K562 (cell line): ENCODE data around the gene THEM5. TPM values are rescaled to one million over a fixed set of nuclear protein-coding genes. Genes with fewer than 3 reads are reported as not detected.

Experiments
- ATAC-seq: fragments of 200-7000 bp; cut with Tn5 transposase; 3 replicates; pipeline ENCODE4 v1.9.1; 2020; ENCODE audit warnings: moderate library complexity
- BruUV-seq: library from RNA; stranded (reverse); fragments of 400-500 nt; replicated peaks from 2 replicates; lab custom pipeline; 2021; lab: Mats Ljungman, UMichigan
- CTCF ChIA-PET: fragments of 300-600 bp; formaldehyde crosslinking; extraction: SDS; loops from one replicate; lab custom pipeline; 2021; ENCODE audit warnings: low intra/inter-chr PET ratio; lab: Yijun Ruan, JAX
- POLR2A ChIA-PET: fragments of 300-600, 350-650 bp; sonication (Branson Sonifier 250); formaldehyde crosslinking; extraction: SDS; loops from one replicate; lab custom pipeline; 2021; ENCODE audit warnings: antibody characterized with exemption, inconsistent platforms; lab: Yijun Ruan, JAX
- DNase-seq, 4 experiments: peaks; one replicate each; pipeline versions ENCODE4 v3.0.0 to v3.0.0-alpha.2; 2011 to 2018; ENCODE audit warnings: low spot score in 3 of 4, mixed read lengths in 3 of 4; ENCODE audit errors: extremely low read depth in 1 of 4
- FAIRE-seq: peaks from 2 replicates; lab custom pipeline; 2011; peaks lifted over from hg19 to GRCh38; lab: Jason Lieb, UNC
- H2AFZ ChIP-seq: 2 replicates; pipeline ENCODE4 v1.6.0; 2011; ENCODE audit warnings: low read depth, low read length, control low read depth, inconsistent platforms
- H3K27ac ChIP-seq: fragments of 200-600 bp; 3 replicates; pipeline ENCODE4 v1.8.0; 2011; ENCODE audit warnings: low read depth, mild to moderate bottlenecking, control low read depth, inconsistent platforms, low read length, moderate library complexity, mixed read lengths; ENCODE audit errors: extremely low read depth
- H3K27me3 ChIP-seq, 2 experiments: fragments of 300-600 bp in 1 of 2; 2 replicates in 1 of 2; 3 replicates in 1 of 2; pipeline versions ENCODE4 v1.6.0 to v1.8.0; 2011; ENCODE audit warnings: inconsistent platforms in 2 of 2, low read length in 2 of 2, mild to moderate bottlenecking in 1 of 2, mixed read lengths in 1 of 2, moderate library complexity in 1 of 2; ENCODE audit not compliant: control insufficient read depth in 2 of 2, insufficient read depth in 2 of 2
- H3K36me3 ChIP-seq: fragments of 300-600 bp; 3 replicates; pipeline ENCODE4 v1.8.0; 2011; ENCODE audit warnings: mild to moderate bottlenecking, low read length, inconsistent platforms; ENCODE audit not compliant: control insufficient read depth, insufficient read depth
- H3K4me1 ChIP-seq, 2 experiments: fragments of 200-600 bp in 1 of 2; replicated peaks in 1 of 2; 2 replicates in 1 of 2; 3 replicates in 1 of 2; pipeline versions ENCODE4 v1.5.1 to v1.8.0; 2011; ENCODE audit warnings: inconsistent platforms in 2 of 2, low read length in 2 of 2, mild to moderate bottlenecking in 1 of 2, mixed read lengths in 1 of 2, moderate library complexity in 1 of 2; ENCODE audit not compliant: control insufficient read depth in 2 of 2, insufficient read depth in 2 of 2
- H3K4me2 ChIP-seq: 2 replicates; pipeline ENCODE4 v1.6.1; 2011; ENCODE audit warnings: low read length, control low read depth, inconsistent platforms, mixed read lengths; ENCODE audit not compliant: insufficient read depth
- H3K4me3 ChIP-seq: fragments of 200-600 bp; sonication (generic), shearing (Covaris generic); 2 replicates; pipeline ENCODE4 v1.5.1; 2016; ENCODE audit warnings: control low read depth, inconsistent platforms
- H3K79me2 ChIP-seq: fragments of 200-600 bp; 3 replicates; pipeline ENCODE4 v1.8.0; 2011; ENCODE audit warnings: low read length, inconsistent platforms; ENCODE audit not compliant: control insufficient read depth, insufficient read depth
- H3K9ac ChIP-seq, 2 experiments: 2 replicates each; pipeline versions ENCODE4 v1.6.0 to v1.6.1; 2011; ENCODE audit warnings: low read depth in 2 of 2, low read length in 2 of 2, control low read depth in 1 of 2, inconsistent platforms in 1 of 2, mild to moderate bottlenecking in 1 of 2, mixed read lengths in 1 of 2; ENCODE audit not compliant: insufficient read depth in 1 of 2
- H3K9me1 ChIP-seq: one replicate; pipeline ENCODE4 v1.6.0; 2011; ENCODE audit warnings: inconsistent platforms, mild to moderate bottlenecking, low read length, moderate library complexity; ENCODE audit not compliant: control insufficient read depth, insufficient read depth
- H3K9me3 ChIP-seq: replicated peaks from 2 replicates; pipeline ENCODE4 v1.5.1; 2011; ENCODE audit warnings: low read depth, low read length, inconsistent platforms; ENCODE audit not compliant: control insufficient read depth, insufficient read depth
- H4K20me1 ChIP-seq: replicated peaks from 2 replicates; pipeline ENCODE4 v1.6.1; 2011; ENCODE audit warnings: low read length, inconsistent platforms, mixed read lengths; ENCODE audit not compliant: control insufficient read depth, insufficient read depth
- CTBP1 ChIP-seq: fragments of 450-650 bp; IDR thresholded peaks from 2 replicates; pipeline ENCODE4 v1.6.1; 2016; ENCODE audit warnings: borderline replicate concordance
- FOXK2 ChIP-seq, 2 experiments: fragments of 450-650 bp; IDR thresholded peaks in 1 of 2; conservative IDR thresholded peaks in 1 of 2; 2 replicates each; pipeline ENCODE4 v1.6.1; 2016; ENCODE audit warnings: low read depth in 2 of 2, mild to moderate bottlenecking in 1 of 2
- MAFF ChIP-seq: IDR thresholded peaks from 2 replicates; pipeline ENCODE4 v1.6.1; 2012; ENCODE audit warnings: low read length, improper control_type of control experiment
- MAFG ChIP-seq: fragments of 450-650 bp; conservative IDR thresholded peaks from 2 replicates; pipeline ENCODE4 v1.6.1; 2016; ENCODE audit warnings: missing genetic modification characterization, missing compliant biosample characterization
- MEIS2 ChIP-seq: fragments of 450-650 bp; IDR thresholded peaks from 2 replicates; pipeline ENCODE4 v1.6.1; 2014; ENCODE audit warnings: mild to moderate bottlenecking; ENCODE audit not compliant: partially characterized antibody
- NFE2 ChIP-seq: IDR thresholded peaks from 2 replicates; pipeline ENCODE4 v1.6.1; 2014; ENCODE audit warnings: antibody characterized with exemption, low read depth
- ZBTB17 ChIP-seq: fragments of 450-650 bp; formaldehyde crosslinking; IDR thresholded peaks from 2 replicates; pipeline ENCODE4 v1.4.0; 2020; ENCODE audit warnings: mild to moderate bottlenecking
- ZNF316 ChIP-seq: fragments of 450-650 bp; IDR thresholded peaks from 2 replicates; pipeline ENCODE4 v1.6.1; 2016
- WGBS: fragments of 100-300 bp; shearing (Covaris generic); methylation state at CpG from one replicate; pipeline ENCODE4 v1.1.6; 2016; ENCODE audit warnings: low coverage, mixed read lengths; ENCODE audit not compliant: insufficient coverage; ENCODE audit errors: missing lambda C conversion rate; 5-methylcytosine and 5-hydroxymethylcytosine counted together
- in situ Hi-C: fragments of 300-500 bp; cut with MboI; formaldehyde crosslinking; loops from 4 replicates; pipeline ENCODE4 v1.15.0; 2018; ENCODE audit warnings: inconsistent platforms, mixed read lengths
- intact Hi-C: fragments of 100-400 bp; cut with micrococcal nuclease; formaldehyde crosslinking; loops from 2 replicates; pipeline ENCODE4 v1.14.2; 2022
- polyA plus RNA-seq, 8 experiments: library from polyadenylated mRNA; depleted of rRNA in 4 of 8; stranded (reverse) in 5 of 8; unstranded in 3 of 8; fragments of >200 nt; fragmentation: Nextera tagmentation in 2 of 8; fragmentation: Illumina TruSeq in 1 of 8; extraction: Ambion mirVana in 2 of 8; extraction: Trizol in 1 of 8; gene quantifications; 2 replicates each; pipeline versions ENCODE4 v1.2.1 to v1.2.3, GENCODE V29; 2011 to 2014; ENCODE audit warnings: inconsistent platforms in 1 of 8, missing spikeins in 1 of 8
- total RNA-seq, 7 experiments: library from RNA; depleted of rRNA in 6 of 7; stranded (reverse); fragments of >200 nt in 6 of 7; fragmentation: Illumina TruSeq in 2 of 7; extraction: Trizol in 2 of 7; gene quantifications; 2 replicates each; pipeline versions ENCODE4 v1.2.1 to v1.2.3, GENCODE V29; 2011 to 2021; ENCODE audit warnings: low replicate concordance in 1 of 7
- TF ChIP-seq, protein P1 (sequence below): fragments of 200-800 bp; sonication (Bioruptor generic); IDR thresholded peaks from 2 replicates; pipeline ENCODE4 v1.6.1; 2016; ENCODE audit warnings: missing genetic modification characterization, missing compliant biosample characterization
- TF ChIP-seq, protein P2 (sequence below), 2 experiments: IDR thresholded peaks in 1 of 2; conservative IDR thresholded peaks in 1 of 2; 2 replicates each; pipeline ENCODE4 v1.6.1; 2016; ENCODE audit warnings: low read depth in 2 of 2, mild to moderate bottlenecking in 1 of 2, missing compliant biosample characterization in 1 of 2, missing genetic modification characterization in 1 of 2, moderate library complexity in 1 of 2
- TF ChIP-seq, protein P3 (sequence below): fragments of 450-650 bp; IDR thresholded peaks from 2 replicates; pipeline ENCODE4 v1.6.1; 2016
- TF ChIP-seq, protein P4 (sequence below): IDR thresholded peaks from 2 replicates; pipeline ENCODE4 v1.6.1; 2014; ENCODE audit warnings: antibody characterized with exemption

Gene THEM5
- total and polyA plus RNA-seq, 9 of the 15 experiments (the other 6 are each of a cell fraction or from before 2014, with no cell fraction given), result not detected

DNA sequence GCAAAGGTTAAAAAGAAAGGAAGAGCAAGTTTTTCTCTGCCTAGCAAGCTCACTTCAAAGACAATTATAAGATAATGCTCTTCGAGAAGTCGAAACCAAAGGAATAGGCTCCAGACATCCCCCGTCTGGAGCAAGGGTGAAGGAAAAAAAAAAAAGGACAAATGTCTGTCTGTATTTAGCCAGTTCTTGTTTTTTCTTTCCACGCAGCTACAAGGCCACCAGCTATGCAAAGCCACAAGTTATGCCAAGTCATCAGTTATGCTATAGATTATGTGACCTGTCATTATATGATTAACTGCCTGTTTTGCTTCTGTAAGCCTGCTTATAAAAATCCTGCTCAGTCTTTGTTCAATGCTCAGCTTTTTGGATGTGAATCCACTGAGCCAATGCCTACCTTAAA lies 2.4 kb upstream of the THEM5 start:
- no peaks in the 10 kb centered on the region for H3K79me2 ChIP-seq
- H3K9me1 ChIP-seq, result peaks cover 3% of the 10 kb centered on the region
- no peak overlapping the region for H3K4me2 ChIP-seq
- no peak overlapping the region for H3K27ac ChIP-seq
- 0 out of 2 replicates have a peak, but pooled peaks cover under 1% of the 10 kb centered on the region for H4K20me1 ChIP-seq
- CTCF ChIA-PET, result no interaction called here
- intact Hi-C loops (no loop called here), in situ Hi-C loops (no loop called here)
- WGBS, result 2% methylated on average over 4 of the region's 4 CpGs
- DNase-seq (no peak), ATAC-seq (no peak), FAIRE-seq (peak; percentile 37)
- H3K4me1 ChIP-seq, result peaks cover 5 to 7% of the 10 kb centered on the region in 2 experiments; a peak in 3 of 5 replicates
- POLR2A ChIA-PET, result interaction anchor here (1.4 kb wide), 1 partner anchor 10 kb away, joined by 3 read pairs; no protein-coding TSS in a partner anchor
- H3K36me3 ChIP-seq, result no peaks in the 10 kb centered on the region
- H3K9ac ChIP-seq, result no peak overlapping the region
- no TSS peak for BruUV-seq
- no peaks in the 10 kb centered on the region for H3K9me3 ChIP-seq
- H3K4me3 ChIP-seq, result no peak overlapping the region
- no peak overlapping the region for H2AFZ ChIP-seq
- peaks cover 14 to 36% of the 10 kb centered on the region in 2 experiments for H3K27me3 ChIP-seq
- peak; percentile 95 for TF ChIP-seq ZNF316
- TF ChIP-seq, protein P1, sequence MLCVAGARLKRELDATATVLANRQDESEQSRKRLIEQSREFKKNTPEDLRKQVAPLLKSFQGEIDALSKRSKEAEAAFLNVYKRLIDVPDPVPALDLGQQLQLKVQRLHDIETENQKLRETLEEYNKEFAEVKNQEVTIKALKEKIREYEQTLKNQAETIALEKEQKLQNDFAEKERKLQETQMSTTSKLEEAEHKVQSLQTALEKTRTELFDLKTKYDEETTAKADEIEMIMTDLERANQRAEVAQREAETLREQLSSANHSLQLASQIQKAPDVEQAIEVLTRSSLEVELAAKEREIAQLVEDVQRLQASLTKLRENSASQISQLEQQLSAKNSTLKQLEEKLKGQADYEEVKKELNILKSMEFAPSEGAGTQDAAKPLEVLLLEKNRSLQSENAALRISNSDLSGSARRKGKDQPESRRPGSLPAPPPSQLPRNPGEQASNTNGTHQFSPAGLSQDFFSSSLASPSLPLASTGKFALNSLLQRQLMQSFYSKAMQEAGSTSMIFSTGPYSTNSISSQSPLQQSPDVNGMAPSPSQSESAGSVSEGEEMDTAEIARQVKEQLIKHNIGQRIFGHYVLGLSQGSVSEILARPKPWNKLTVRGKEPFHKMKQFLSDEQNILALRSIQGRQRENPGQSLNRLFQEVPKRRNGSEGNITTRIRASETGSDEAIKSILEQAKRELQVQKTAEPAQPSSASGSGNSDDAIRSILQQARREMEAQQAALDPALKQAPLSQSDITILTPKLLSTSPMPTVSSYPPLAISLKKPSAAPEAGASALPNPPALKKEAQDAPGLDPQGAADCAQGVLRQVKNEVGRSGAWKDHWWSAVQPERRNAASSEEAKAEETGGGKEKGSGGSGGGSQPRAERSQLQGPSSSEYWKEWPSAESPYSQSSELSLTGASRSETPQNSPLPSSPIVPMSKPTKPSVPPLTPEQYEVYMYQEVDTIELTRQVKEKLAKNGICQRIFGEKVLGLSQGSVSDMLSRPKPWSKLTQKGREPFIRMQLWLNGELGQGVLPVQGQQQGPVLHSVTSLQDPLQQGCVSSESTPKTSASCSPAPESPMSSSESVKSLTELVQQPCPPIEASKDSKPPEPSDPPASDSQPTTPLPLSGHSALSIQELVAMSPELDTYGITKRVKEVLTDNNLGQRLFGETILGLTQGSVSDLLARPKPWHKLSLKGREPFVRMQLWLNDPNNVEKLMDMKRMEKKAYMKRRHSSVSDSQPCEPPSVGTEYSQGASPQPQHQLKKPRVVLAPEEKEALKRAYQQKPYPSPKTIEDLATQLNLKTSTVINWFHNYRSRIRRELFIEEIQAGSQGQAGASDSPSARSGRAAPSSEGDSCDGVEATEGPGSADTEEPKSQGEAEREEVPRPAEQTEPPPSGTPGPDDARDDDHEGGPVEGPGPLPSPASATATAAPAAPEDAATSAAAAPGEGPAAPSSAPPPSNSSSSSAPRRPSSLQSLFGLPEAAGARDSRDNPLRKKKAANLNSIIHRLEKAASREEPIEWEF (CRISPR knock-in tag), result peak; percentile 76; the same call in 1 of the 2 replicates
- TF ChIP-seq, protein P2, sequence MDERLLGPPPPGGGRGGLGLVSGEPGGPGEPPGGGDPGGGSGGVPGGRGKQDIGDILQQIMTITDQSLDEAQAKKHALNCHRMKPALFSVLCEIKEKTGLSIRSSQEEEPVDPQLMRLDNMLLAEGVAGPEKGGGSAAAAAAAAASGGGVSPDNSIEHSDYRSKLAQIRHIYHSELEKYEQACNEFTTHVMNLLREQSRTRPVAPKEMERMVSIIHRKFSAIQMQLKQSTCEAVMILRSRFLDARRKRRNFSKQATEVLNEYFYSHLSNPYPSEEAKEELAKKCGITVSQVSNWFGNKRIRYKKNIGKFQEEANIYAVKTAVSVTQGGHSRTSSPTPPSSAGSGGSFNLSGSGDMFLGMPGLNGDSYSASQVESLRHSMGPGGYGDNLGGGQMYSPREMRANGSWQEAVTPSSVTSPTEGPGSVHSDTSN (CRISPR knock-in tag; IDR thresholded peaks at IDR 0.05; ENCODE audit: low read depth), result no peak
- TF ChIP-seq, protein P2 (tag; conservative IDR thresholded peaks at IDR 0.05; ENCODE audit: low read depth), result peak; percentile 89
- peak; percentile 94 for TF ChIP-seq MAFG (tag)
- TF ChIP-seq MEIS2, result peak; percentile 89
- TF ChIP-seq, protein P3, sequence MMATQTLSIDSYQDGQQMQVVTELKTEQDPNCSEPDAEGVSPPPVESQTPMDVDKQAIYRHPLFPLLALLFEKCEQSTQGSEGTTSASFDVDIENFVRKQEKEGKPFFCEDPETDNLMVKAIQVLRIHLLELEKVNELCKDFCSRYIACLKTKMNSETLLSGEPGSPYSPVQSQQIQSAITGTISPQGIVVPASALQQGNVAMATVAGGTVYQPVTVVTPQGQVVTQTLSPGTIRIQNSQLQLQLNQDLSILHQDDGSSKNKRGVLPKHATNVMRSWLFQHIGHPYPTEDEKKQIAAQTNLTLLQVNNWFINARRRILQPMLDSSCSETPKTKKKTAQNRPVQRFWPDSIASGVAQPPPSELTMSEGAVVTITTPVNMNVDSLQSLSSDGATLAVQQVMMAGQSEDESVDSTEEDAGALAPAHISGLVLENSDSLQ, result peak; percentile 79
- TF ChIP-seq MAFF, result peak; percentile 79
- TF ChIP-seq, protein P4, sequence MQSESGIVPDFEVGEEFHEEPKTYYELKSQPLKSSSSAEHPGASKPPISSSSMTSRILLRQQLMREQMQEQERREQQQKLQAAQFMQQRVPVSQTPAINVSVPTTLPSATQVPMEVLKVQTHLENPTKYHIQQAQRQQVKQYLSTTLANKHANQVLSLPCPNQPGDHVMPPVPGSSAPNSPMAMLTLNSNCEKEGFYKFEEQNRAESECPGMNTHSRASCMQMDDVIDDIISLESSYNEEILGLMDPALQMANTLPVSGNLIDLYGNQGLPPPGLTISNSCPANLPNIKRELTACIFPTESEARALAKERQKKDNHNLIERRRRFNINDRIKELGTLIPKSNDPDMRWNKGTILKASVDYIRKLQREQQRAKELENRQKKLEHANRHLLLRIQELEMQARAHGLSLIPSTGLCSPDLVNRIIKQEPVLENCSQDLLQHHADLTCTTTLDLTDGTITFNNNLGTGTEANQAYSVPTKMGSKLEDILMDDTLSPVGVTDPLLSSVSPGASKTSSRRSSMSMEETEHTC, result no peak
- TF ChIP-seq FOXK2 (conservative IDR thresholded peaks at IDR 0.05 in 1 of 2, IDR thresholded peaks at IDR 0.05 in 1 of 2; ENCODE audit: low read depth in 2 of 2), result no peak
- TF ChIP-seq CTBP1, result no peak
- peak; percentile 29; the same call in 1 of the 2 replicates for TF ChIP-seq NFE2
- no peak for TF ChIP-seq ZBTB17 (CRISPR knock-in tag)
